ENCODE measurements around the gene CCDC171.
"Not testable (repeated sequence)": the region's sequence is repeated elsewhere in the genome, so short reads cannot be mapped to it uniquely, and the experiment has no call there.

- TF ChIP-seq CTCF (IDR thresholded peaks at IDR 0.05; ENCODE audit: insufficient read depth, low read length, poor library complexity, severe bottlenecking); EZH2phosphoT487 (conservative IDR thresholded peaks at IDR 0.05; ENCODE audit: low read length): not testable (repeated sequence)
These were observed 25.8 kb upstream of the CCDC171 start for GRCh38 chr9:15527035-15527434.

All from SU-DHL-6 (cell line).